HCT116 (cell line): Measurements from ENCODE around the gene PLD2. TPM values are rescaled to one million over a fixed set of nuclear protein-coding genes. Genes with fewer than 3 reads are reported as not detected.

Experiments
- ATAC-seq: fragments of 200-7000 bp; cut with Tn5 transposase; 2 replicates; pipeline ENCODE4 v1.9.1; 2020; ENCODE audit warnings: mild to moderate bottlenecking, moderate library complexity
- BruUV-seq: library from RNA; stranded (reverse); fragments of 400-500 nt; replicated peaks from 2 replicates; lab custom pipeline; 2021; lab: Mats Ljungman, UMichigan
- CTCF ChIA-PET: fragments of 300-600 bp; sonication (Branson Sonifier 250); formaldehyde crosslinking; loops from one replicate; lab custom pipeline; 2021; ENCODE audit warnings: antibody characterized with exemption; lab: Charles Lee
- POLR2A ChIA-PET: fragments of 300-600, 350-600 bp; sonication (Branson Sonifier 250); formaldehyde crosslinking; loops from one replicate; lab custom pipeline; 2021; ENCODE audit warnings: antibody characterized with exemption; lab: Charles Lee
- RAD21 ChIA-PET, 2 experiments: fragments of 300-600 bp; sonication (Branson Sonifier 250); formaldehyde crosslinking; loops; one replicate each; lab custom pipeline; 2023; ENCODE audit warnings: low total read pairs in 2 of 2; ENCODE audit not compliant: uncharacterized antibody in 2 of 2, unreplicated experiment in 2 of 2, low non-redundant PET in 1 of 2; lab: Charles Lee
- DNase-seq: peaks from one replicate; pipeline ENCODE4 v3.0.0-alpha.2; 2010; ENCODE audit warnings: low read depth, low spot score
- H2AFZ ChIP-seq: fragments of 200-600 bp; shearing (Covaris generic), sonication (generic); 2 replicates; pipeline ENCODE4 v1.6.1; 2017; ENCODE audit warnings: low read depth, mixed run types, mixed read lengths, antibody characterized with exemption, low read length; ENCODE audit not compliant: poor library complexity, severe bottlenecking
- H3K27ac ChIP-seq: 2 replicates; pipeline ENCODE4 v1.5.1; 2012; ENCODE audit warnings: low read depth, low read length
- H3K27me3 ChIP-seq: fragments of 200-600 bp; sonication (generic); 2 replicates; pipeline ENCODE4 v1.6.1; 2016; ENCODE audit warnings: mixed run types, low read length, mixed read lengths; ENCODE audit not compliant: insufficient read depth
- H3K36me3 ChIP-seq, 2 experiments: fragments of 200-500 bp in 1 of 2; fragments of 200-600 bp in 1 of 2; sonication (Bioruptor generic) in 1 of 2; sonication (generic) in 1 of 2; 2 replicates each; pipeline versions ENCODE4 v1.5.1 to v1.6.1; 2014 to 2016; ENCODE audit warnings: low read length in 2 of 2, inconsistent platforms in 1 of 2, mixed read lengths in 1 of 2, mixed run types in 1 of 2; ENCODE audit not compliant: insufficient read depth in 2 of 2, control insufficient read depth in 1 of 2
- H3K4me1 ChIP-seq, 2 experiments: fragments of 200-600 bp in 1 of 2; sonication (generic) in 1 of 2; 2 replicates each; pipeline versions ENCODE4 v1.5.1 to v1.6.1; 2012 to 2017; ENCODE audit warnings: low read length in 2 of 2, inconsistent platforms in 1 of 2, mild to moderate bottlenecking in 1 of 2, mixed read lengths in 1 of 2, mixed run types in 1 of 2, moderate library complexity in 1 of 2; ENCODE audit not compliant: insufficient read depth in 2 of 2, control insufficient read depth in 1 of 2
- H3K4me2 ChIP-seq: fragments of 200-600 bp; sonication (generic); 2 replicates; pipeline ENCODE4 v1.6.1; 2017; ENCODE audit warnings: mixed run types, low read length, mixed read lengths
- H3K4me3 ChIP-seq, 2 experiments: fragments of 200-600 bp in 1 of 2; sonication (generic) in 1 of 2; replicated peaks in 1 of 2; 2 replicates each; pipeline ENCODE4 v1.5.1; 2011 to 2016; ENCODE audit warnings: low read length in 2 of 2, control low read depth in 1 of 2, low read depth in 1 of 2, mild to moderate bottlenecking in 1 of 2, mixed read lengths in 1 of 2, mixed run types in 1 of 2
- H3K79me2 ChIP-seq: fragments of 200-600 bp; sonication (generic); 2 replicates; pipeline ENCODE4 v1.6.1; 2017; ENCODE audit warnings: mild to moderate bottlenecking, mixed run types, low read length, moderate library complexity, mixed read lengths; ENCODE audit not compliant: insufficient read depth
- H3K9ac ChIP-seq: fragments of 200-600 bp; sonication (generic); 2 replicates; pipeline ENCODE4 v1.6.1; 2016; ENCODE audit warnings: low read length, mixed read lengths
- H3K9me2 ChIP-seq: fragments of 200-600 bp; sonication (generic), shearing (Covaris generic); 2 replicates; pipeline ENCODE4 v1.6.1; 2017; ENCODE audit warnings: mixed run types, mild to moderate bottlenecking, moderate library complexity; ENCODE audit not compliant: insufficient read depth
- H3K9me3 ChIP-seq, 2 experiments: fragments of 200-500 bp in 1 of 2; fragments of 200-600 bp in 1 of 2; sonication (Bioruptor generic) in 1 of 2; sonication (generic) in 1 of 2; 2 replicates each; pipeline ENCODE4 v1.6.1; 2014 to 2017; ENCODE audit warnings: low read length in 2 of 2, mixed read lengths in 2 of 2, inconsistent platforms in 1 of 2, low read depth in 1 of 2, mild to moderate bottlenecking in 1 of 2, mixed run types in 1 of 2, moderate library complexity in 1 of 2; ENCODE audit not compliant: control insufficient read depth in 1 of 2, insufficient read depth in 1 of 2
- H4K20me1 ChIP-seq: fragments of 200-600 bp; sonication (generic), shearing (Covaris generic); 2 replicates; pipeline ENCODE4 v1.6.1; 2017; ENCODE audit warnings: mixed run types, mild to moderate bottlenecking, moderate library complexity; ENCODE audit not compliant: insufficient read depth
- CBX3 ChIP-seq: IDR thresholded peaks from 2 replicates; pipeline ENCODE4 v1.6.1; 2012; ENCODE audit warnings: low read depth
- ELF1 ChIP-seq: IDR thresholded peaks from 2 replicates; pipeline ENCODE4 v1.6.1; 2012; ENCODE audit warnings: low read depth, borderline replicate concordance
- EZH2 ChIP-seq: fragments of 200-600 bp; sonication (generic); IDR thresholded peaks from 2 replicates; pipeline ENCODE4 v1.6.1; 2017; ENCODE audit warnings: antibody characterized with exemption, mixed run types
- EZH2phosphoT487 ChIP-seq: fragments of 200-600 bp; IDR thresholded peaks from 2 replicates; pipeline ENCODE4 v1.6.1; 2018; ENCODE audit warnings: antibody characterized with exemption, borderline replicate concordance
- FOSL1 ChIP-seq: IDR thresholded peaks from 2 replicates; pipeline ENCODE4 v1.6.1; 2012; ENCODE audit warnings: low read depth
- POLR2A ChIP-seq: IDR thresholded peaks from 2 replicates; pipeline ENCODE4 v1.7.0; 2011; ENCODE audit warnings: borderline replicate concordance; ENCODE audit not compliant: insufficient read depth, insufficient read length; ENCODE audit errors: extremely low read depth
- RAD21 ChIP-seq: IDR thresholded peaks from 2 replicates; pipeline ENCODE4 v1.6.1; 2012; ENCODE audit warnings: low read depth, mild to moderate bottlenecking
- REST ChIP-seq: IDR thresholded peaks from 2 replicates; pipeline ENCODE4 v1.6.1; 2012; ENCODE audit warnings: low read depth
- SIN3A ChIP-seq: IDR thresholded peaks from 2 replicates; pipeline ENCODE4 v1.6.1; 2012; ENCODE audit warnings: low read depth
- SP1 ChIP-seq: IDR thresholded peaks from 2 replicates; pipeline ENCODE4 v1.6.1; 2012; ENCODE audit warnings: low read depth
- YY1 ChIP-seq: IDR thresholded peaks from 2 replicates; pipeline ENCODE4 v1.6.1; 2011; ENCODE audit warnings: low read length, low read depth, moderate library complexity, mild to moderate bottlenecking; ENCODE audit not compliant: insufficient replicate concordance; ENCODE audit errors: extremely low read depth
- ZFX ChIP-seq: fragments of 450-650 bp; IDR thresholded peaks from 2 replicates; pipeline ENCODE4 v1.6.1; 2017
- intact Hi-C: fragments of 100-400 bp; cut with micrococcal nuclease; formaldehyde crosslinking; loops from 2 replicates; pipeline ENCODE4 v1.10.0; 2022
- total RNA-seq: library from RNA; stranded (reverse); gene quantifications from one replicate; pipeline ENCODE4 v1.2.1, GENCODE V29; 2021; ENCODE audit not compliant: unreplicated experiment
- TF ChIP-seq, protein P1 (sequence below): IDR thresholded peaks from 2 replicates; pipeline ENCODE4 v1.6.1; 2012

PLD2 gene
- total RNA-seq, 1 experiment from 2014 or later = 47.7 TPM

GRCh38 chr17:4800462-4801196 is 6.3 kb upstream of the PLD2 start (continued):
- TF ChIP-seq SP1 (no peak), YY1 (no peak), SIN3A (no peak), ZFX (no peak), ELF1 (no peak), RAD21 (no peak), POLR2A (no peak)

DNA sequence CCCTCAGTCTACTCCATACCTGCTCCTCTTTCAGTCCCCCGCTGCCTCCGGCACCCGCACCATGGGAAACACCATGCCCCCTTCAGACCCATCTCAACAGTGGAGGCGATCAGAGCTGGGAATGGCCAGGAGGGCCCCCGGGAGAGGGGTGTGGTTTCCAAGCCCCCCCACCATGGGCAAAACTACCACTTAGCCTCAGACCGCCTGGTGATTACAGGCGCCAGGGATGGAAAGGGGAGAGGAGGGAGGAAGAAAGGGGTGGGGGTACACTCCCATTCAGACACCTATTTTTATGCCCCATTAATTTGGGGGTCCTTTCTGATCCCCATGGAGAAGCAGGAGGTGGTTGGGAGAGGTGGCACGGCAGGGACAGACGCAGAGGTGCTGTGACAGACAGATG is 4.7 kb upstream of the PLD2 start, which contains the start of gene C17orf114:
TSS of gene C17orf114 (minus strand) at position 101 of the 400 bp plus-strand sequence.
- Histone ChIP-seq H3K9me3 (no peaks in the 10 kb centered on the region), H4K20me1 (no peaks in the 10 kb centered on the region), H3K9me2 (no peaks in the 10 kb centered on the region), H3K36me3 (peaks cover 8 to 18% of the 10 kb centered on the region in 2 experiments), H3K4me2 (no peak within 1 kb of the TSS), H2AFZ (no peak within 1 kb of the TSS), H3K4me3 (no peak within 1 kb of the TSS), H3K79me2 (peaks cover 7% of the 10 kb centered on the region), H3K27ac (no peak within 1 kb of the TSS), H3K27me3 (no peaks in the 10 kb centered on the region), H3K9ac (no peak within 1 kb of the TSS), H3K4me1 (peaks cover 6 to 7% of the 10 kb centered on the region in 2 experiments; a peak in 3 of 4 replicates)
- TF ChIP-seq SP1 = no peak
- no peak for TF ChIP-seq CBX3
- no peak for TF ChIP-seq EZH2phosphoT487
- no peak for TF ChIP-seq ZFX
- DNase-seq (no peak), ATAC-seq (no peak)
- intact Hi-C loops = no loop called here
- CTCF ChIA-PET = no interaction called here
- no TSS peak for BruUV-seq
- POLR2A ChIA-PET = no interaction called here
- RAD21 ChIA-PET = no interaction called here

GRCh38 chr17:4806456-4806776 is 536 bp upstream of the PLD2 start:
- Histone ChIP-seq H3K27ac (peak overlapping the region; percentile 76), H3K79me2 (no peaks in the 10 kb centered on the region), H3K9ac (peak overlapping the region; percentile 77), H3K9me2 (no peaks in the 10 kb centered on the region), H3K4me2 (peak overlapping the region; percentile 85), H3K27me3 (no peaks in the 10 kb centered on the region), H3K4me1 (peaks cover 12 to 13% of the 10 kb centered on the region in 2 experiments), H3K9me3 (no peaks in the 10 kb centered on the region), H4K20me1 (no peaks in the 10 kb centered on the region), H3K36me3 (peaks cover 5 to 7% of the 10 kb centered on the region in 2 experiments; a peak in 3 of 4 replicates), H2AFZ (no peak overlapping the region), H3K4me3 (peak overlapping the region; percentile 59 to 84)
- TF ChIP-seq, protein P1, sequence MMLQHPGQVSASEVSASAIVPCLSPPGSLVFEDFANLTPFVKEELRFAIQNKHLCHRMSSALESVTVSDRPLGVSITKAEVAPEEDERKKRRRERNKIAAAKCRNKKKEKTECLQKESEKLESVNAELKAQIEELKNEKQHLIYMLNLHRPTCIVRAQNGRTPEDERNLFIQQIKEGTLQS = no peak
- TF ChIP-seq EZH2 (no peak), REST (no peak), YY1 (no peak), FOSL1 (no peak)
- POLR2A ChIA-PET = interaction anchor here (0.6 to 1.2 kb wide), 3 partner anchors 10 to 654 kb away, joined by 3 to 5 read pairs (median 5); partner anchors contain the start of gene PSMB6
- intact Hi-C loops = no loop called here
- DNase-seq = no peak
- RAD21 ChIA-PET = no interaction called here
- no peak for ATAC-seq
- CTCF ChIA-PET = interaction anchor here (1.8 kb wide), 1 partner anchor 16 kb away, joined by 6 read pairs; no protein-coding TSS in a partner anchor
- BruUV-seq = no TSS peak
